Suppressor macrophage treated with lipopolysaccharide for 1 hour (primary cell): ENCODE measurements around the gene USP7.
A peak's percentile ranks its signal among the peaks of the same experiment; 100 is the strongest.
"Not testable (repeated sequence)": the region's sequence is repeated elsewhere in the genome, so short reads cannot be mapped to it uniquely, and the experiment has no call there.

Source experiments
- DNase-seq, 3 donors: peaks; one replicate each; pipeline ENCODE4 v3.0.0-alpha.2; 2020 to 2022

USP7 gene

GRCh38 chr16:8858994-8859912, 104.5 kb downstream of the USP7 start:
- DNase-seq = no peak

- no peak for DNase-seq
Measured at GRCh38 chr16:8855972-8856371, 107.7 kb downstream of the USP7 start.

- no peak for DNase-seq
Measured at GRCh38 chr16:8855051-8855786, 108.5 kb downstream of the USP7 start.

GRCh38 chr16:8854298-8854948, 109.3 kb downstream of the USP7 start:
- no peak for DNase-seq

GRCh38 chr16:8853611-8854010, 110.1 kb downstream of the USP7 start:
- no peak for DNase-seq

- DNase-seq = no peak
Measured at GRCh38 chr16:8853150-8853549, 110.6 kb downstream of the USP7 start.

GRCh38 chr16:8852534-8852933, 111.2 kb downstream of the USP7 start:
- no peak for DNase-seq

GRCh38 chr16:8851761-8852403, 111.8 kb downstream of the USP7 start:
- no peak for DNase-seq

GRCh38 chr16:8850279-8850885, 113.3 kb downstream of the USP7 start:
- peak; percentile 60 to 62 (median 61) for DNase-seq

- DNase-seq = no peak
Measured at GRCh38 chr16:8849411-8850011, 114.2 kb downstream of the USP7 start.

GRCh38 chr16:8848939-8849391, 114.7 kb downstream of the USP7 start:
- no peak for DNase-seq

- no peak for DNase-seq
Measured at GRCh38 chr16:8848231-8848938, 115.3 kb downstream of the USP7 start.

GRCh38 chr16:8847623-8848022, 116.1 kb downstream of the USP7 start:
- DNase-seq = no peak

GRCh38 chr16:8847145-8847544, 116.6 kb downstream of the USP7 start:
- DNase-seq = no peak

- no peak for DNase-seq
Measured at GRCh38 chr16:8846401-8846932, 117.2 kb downstream of the USP7 start.

- DNase-seq = no peak
Measured at GRCh38 chr16:8845699-8846298, 117.9 kb downstream of the USP7 start.

GRCh38 chr16:8843296-8843695, 120.4 kb downstream of the USP7 start:
- not testable (repeated sequence) for DNase-seq
